Measurements from ENCODE around the gene HINT3.
"Not testable (repeated sequence)": the region's sequence is repeated elsewhere in the genome, so short reads cannot be mapped to it uniquely, and the experiment has no call there.

- not testable (repeated sequence) for TF ChIP-seq CTCF (IDR thresholded peaks at IDR 0.05; ENCODE audit: insufficient read depth, low read depth, low read length); EZH2 (IDR thresholded peaks at IDR 0.05; ENCODE audit: insufficient read depth, low read length)
Measured at GRCh38 chr6:125911051-125911451, 45.5 kb upstream of the HINT3 start.

Measured in astrocyte (in vitro differentiated cells and primary cell).